GM19025 (cell line): Measurements from ENCODE around the gene MS4A4A.

Experiments used
- ATAC-seq: cut with Tn5 transposase; IDR thresholded peaks from one replicate; pipeline ENCODE4 v1.9.1; 2021; ENCODE audit warnings: mild to moderate bottlenecking, low read depth, moderate library complexity; ENCODE audit not compliant: unreplicated experiment

MS4A4A gene

DNA sequence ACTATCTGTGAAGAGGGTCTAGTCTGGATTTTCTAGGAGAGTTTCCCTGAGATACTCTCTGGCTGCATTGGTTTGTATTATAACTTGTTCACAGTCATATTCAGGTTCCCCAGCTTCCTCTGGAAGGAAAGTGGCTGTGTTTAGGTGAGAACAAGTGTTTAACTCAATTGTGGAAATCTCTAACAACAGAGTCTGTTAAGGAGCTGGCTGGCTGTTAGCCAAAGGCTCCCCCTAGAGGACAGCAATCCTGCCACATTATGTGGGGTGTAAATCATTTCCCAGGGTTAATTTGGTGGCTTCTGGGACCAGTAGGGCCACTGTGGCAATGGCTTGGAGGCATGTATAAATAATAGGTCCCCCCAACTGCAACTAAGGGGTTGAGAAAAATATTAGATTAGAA is 65.0 kb downstream of the MS4A4A start:
- ATAC-seq, result no peak

GRCh38 chr11:60347084-60347797 is 66.8 kb downstream of the MS4A4A start:
- no peak for ATAC-seq

DNA sequence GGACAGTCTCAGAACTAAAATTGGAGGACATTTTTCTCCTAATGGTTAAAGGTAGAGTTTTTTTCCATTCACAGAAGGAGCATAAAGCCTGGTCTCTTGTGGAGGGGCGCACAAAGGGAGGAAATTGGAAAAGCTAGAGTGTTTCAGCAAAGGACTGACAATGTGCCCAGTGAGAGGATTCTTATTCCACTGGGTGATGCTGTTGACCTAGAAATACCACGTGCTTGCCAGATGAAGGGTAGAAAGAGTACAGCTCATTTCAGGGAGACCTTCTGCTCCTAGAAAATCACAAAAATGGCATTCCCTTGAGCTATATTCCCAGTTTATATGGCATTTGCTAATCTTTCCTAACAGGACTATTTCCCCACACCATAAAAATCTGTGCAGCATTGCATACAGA is 67.7 kb downstream of the MS4A4A start:
- no peak for ATAC-seq

DNA sequence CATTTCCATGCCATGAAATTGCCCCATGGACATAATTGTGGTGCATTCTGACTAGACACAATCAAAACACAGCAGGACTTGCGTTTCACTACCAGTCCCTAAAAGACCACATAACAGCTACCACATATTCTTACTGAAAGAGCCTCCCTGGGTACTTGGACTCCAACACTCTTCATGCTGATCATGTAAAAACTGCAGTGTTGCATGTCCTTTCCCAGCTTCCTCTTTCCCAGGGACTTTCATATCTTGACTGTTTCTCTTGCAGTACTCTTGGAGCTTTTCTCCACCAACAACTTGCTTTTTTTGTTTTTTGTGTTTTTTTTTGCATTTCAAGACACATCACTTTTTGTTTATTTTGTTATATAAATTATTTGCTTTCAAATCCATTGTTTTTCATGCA is 69.5 kb downstream of the MS4A4A start:
- no peak for ATAC-seq

DNA sequence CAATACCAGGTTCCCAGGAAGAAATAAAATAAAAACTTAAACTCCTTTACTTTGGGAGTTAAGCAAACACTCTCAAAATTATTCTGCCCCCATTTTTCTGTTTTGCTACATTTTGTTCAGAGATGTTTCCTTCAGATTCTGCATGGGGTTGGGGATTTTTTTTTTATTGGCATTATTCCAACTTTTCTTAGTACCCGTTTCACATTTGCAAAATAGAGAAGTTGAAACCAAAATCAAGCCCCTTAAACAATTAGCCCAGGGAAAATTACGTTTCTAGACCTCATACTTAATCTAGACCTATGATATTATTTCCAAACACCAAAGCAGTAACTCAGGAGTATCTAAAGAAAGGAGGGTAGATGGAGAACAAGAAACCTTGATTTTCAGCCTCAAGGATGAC is 77.3 kb downstream of the MS4A4A start:
- ATAC-seq, result no peak
